Upper lobe of left lung (tissue), 4 donors: ENCODE results near the gene TOP1.

Source experiments
- CTCF ChIP-seq, 6 experiments: fragments of 450-650 bp in 4 of 6; fragments of 200-600 bp in 2 of 6; sonication (generic) in 2 of 6; IDR thresholded peaks; one replicate each; pipeline ENCODE4 v1.5.1; 2016 to 2019; ENCODE audit warnings: antibody characterized with exemption in 6 of 6
- POLR2A ChIP-seq, 4 donors: fragments of 450-650 bp; IDR thresholded peaks; one replicate each; pipeline ENCODE4 v1.5.1; 2016 to 2017; ENCODE audit warnings: antibody characterized with exemption in 4 of 4, mild to moderate bottlenecking in 2 of 4

DNA sequence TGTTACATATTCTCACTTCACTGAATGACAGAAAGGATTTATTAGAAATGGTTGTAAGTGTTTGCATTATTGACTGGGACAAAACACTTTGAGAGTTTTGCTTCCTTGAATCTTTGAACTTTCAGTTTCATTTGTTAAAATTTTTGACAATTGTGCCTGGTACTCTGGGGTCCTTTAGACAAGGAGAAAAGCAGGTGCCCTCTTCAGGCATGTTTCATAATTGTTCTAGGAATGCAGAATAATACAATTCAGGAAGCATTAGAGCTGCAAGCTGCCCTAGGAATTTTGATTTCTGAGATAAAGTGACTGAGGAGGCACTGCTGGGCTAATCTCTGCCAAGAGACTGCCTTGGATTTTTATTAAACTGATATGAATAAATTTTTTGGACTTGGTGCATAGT, 49.7 kb downstream of the TOP1 start:
- peak; percentile 28 to 68 (median 47) for TF ChIP-seq CTCF (IDR thresholded peaks at IDR 0.05)
- TF ChIP-seq POLR2A (IDR thresholded peaks at IDR 0.05), result no peak
